ENCODE measurements around the gene IGSF21.

DNA sequence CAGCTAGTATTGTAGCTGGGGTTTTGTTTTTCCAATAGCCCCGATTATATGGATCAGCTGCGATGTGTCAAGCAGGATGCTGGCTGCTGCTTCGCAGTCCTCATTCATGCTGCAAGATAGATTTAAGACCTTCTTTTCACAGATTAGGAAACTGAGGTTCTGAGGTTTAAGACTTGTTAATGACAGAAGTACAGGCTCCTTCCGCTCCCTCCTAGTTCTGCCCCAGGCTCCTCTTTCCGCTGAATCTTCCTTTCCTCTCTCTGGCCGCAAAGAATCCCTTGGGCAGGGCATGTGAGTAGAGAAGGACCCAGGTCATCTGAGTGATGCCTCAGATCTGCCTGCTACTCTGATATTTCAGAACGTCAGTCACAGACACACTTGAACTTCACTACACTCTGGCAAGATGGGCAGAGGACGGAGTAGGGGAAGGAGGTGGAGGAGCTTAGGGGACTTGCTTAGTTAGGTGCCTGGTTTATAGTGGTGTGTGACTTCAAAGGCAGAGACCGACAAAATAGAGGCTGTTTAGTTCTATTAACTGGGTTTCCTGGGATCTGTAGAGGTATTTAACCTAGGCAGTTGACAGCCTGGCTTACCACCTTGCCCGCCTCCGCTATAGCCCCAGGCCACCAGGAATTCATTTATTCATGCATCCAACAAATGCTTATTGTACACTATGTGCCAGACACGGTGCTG, 4.2 kb downstream of the IGSF21 start:
- TF ChIP-seq, protein P1, sequence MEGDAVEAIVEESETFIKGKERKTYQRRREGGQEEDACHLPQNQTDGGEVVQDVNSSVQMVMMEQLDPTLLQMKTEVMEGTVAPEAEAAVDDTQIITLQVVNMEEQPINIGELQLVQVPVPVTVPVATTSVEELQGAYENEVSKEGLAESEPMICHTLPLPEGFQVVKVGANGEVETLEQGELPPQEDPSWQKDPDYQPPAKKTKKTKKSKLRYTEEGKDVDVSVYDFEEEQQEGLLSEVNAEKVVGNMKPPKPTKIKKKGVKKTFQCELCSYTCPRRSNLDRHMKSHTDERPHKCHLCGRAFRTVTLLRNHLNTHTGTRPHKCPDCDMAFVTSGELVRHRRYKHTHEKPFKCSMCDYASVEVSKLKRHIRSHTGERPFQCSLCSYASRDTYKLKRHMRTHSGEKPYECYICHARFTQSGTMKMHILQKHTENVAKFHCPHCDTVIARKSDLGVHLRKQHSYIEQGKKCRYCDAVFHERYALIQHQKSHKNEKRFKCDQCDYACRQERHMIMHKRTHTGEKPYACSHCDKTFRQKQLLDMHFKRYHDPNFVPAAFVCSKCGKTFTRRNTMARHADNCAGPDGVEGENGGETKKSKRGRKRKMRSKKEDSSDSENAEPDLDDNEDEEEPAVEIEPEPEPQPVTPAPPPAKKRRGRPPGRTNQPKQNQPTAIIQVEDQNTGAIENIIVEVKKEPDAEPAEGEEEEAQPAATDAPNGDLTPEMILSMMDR (IDR thresholded peaks at IDR 0.05; ENCODE audit: low read depth, low read length, poor library complexity, severe bottlenecking), result no peak
- no peak for TF ChIP-seq EZH2phosphoT487 (IDR thresholded peaks at IDR 0.05; ENCODE audit: borderline replicate concordance, low read length)
